Activated naive CD4-positive, alpha-beta T cell treated with anti-CD3 and anti-CD28 coated beads, Interleukin-2, amount 50 U/mL, for 72 hours (primary cell): ENCODE measurements around the gene TRAF3. TPM values are rescaled to one million over a fixed set of nuclear protein-coding genes. Genes with fewer than 3 reads are reported as not detected.
"Not testable (repeated sequence)": the region's sequence is repeated elsewhere in the genome, so short reads cannot be mapped to it uniquely, and the experiment has no call there.

Experiments used
- ATAC-seq, 2 donors: fragments of 150-1000 bp; cut with Tn5 transposase; 2 replicates each; pipeline ENCODE4 v1.10.0; 2021; ENCODE audit warnings: mild to moderate bottlenecking in 2 of 2, moderate library complexity in 2 of 2
- DNase-seq, 2 donors: peaks; one replicate each; pipeline ENCODE4 v3.0.0; 2021 to 2022; ENCODE audit warnings: low spot score in 2 of 2
- H3K27ac Mint-ChIP-seq, 2 donors: one replicate each; pipeline ENCODE4 v1.8.0; 2022; ENCODE audit warnings: mild to moderate bottlenecking in 2 of 2, mixed read lengths in 2 of 2
- H3K36me3 Mint-ChIP-seq, 2 donors: one replicate each; pipeline ENCODE4 v1.8.0; 2022; ENCODE audit warnings: mixed read lengths in 2 of 2
- H3K9me3 Mint-ChIP-seq, 2 donors: one replicate each; pipeline ENCODE4 v1.8.0; 2022; ENCODE audit warnings: mixed read lengths in 2 of 2
- total RNA-seq, 2 donors: library from RNA; stranded (reverse); gene quantifications; one replicate each; pipeline ENCODE4 v1.2.3, GENCODE V29; 2022

TRAF3 gene
- total RNA-seq, 2 donors from 2014 or later, result 54.9 to 97.0 TPM

DNA sequence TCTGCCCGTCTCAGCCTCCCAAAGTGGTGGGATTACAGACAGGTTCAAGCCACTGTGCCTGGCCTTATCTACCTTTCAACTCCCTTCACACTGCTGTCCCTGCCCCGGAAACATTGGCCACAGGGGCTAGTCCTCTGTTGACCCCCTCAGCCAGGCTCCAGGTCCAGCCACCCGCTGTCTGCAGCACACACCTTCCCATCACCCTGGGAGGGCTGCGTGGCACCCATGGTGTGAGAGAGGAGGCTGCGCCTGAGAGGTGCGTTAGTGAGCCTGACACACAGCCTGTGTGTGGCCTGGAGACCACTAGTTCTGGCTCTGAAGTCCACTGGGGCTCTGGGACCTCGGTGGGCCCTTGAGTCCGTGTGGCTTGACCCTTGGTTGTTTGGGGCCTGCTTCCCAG is 28.4 kb upstream of the TRAF3 start:
- Mint-ChIP-seq H3K27ac (no peak overlapping the region), H3K36me3 (no peaks in the 10 kb centered on the region), H3K9me3 (no peaks in the 10 kb centered on the region)
- ATAC-seq (no peak), DNase-seq (no peak)

GRCh38 chr14:102749393-102750305 is 27.6 kb upstream of the TRAF3 start:
- Mint-ChIP-seq H3K27ac (no peak overlapping the region), H3K9me3 (no peaks in the 10 kb centered on the region), H3K36me3 (no peaks in the 10 kb centered on the region)
- ATAC-seq (no peak), DNase-seq (no peak)

DNA sequence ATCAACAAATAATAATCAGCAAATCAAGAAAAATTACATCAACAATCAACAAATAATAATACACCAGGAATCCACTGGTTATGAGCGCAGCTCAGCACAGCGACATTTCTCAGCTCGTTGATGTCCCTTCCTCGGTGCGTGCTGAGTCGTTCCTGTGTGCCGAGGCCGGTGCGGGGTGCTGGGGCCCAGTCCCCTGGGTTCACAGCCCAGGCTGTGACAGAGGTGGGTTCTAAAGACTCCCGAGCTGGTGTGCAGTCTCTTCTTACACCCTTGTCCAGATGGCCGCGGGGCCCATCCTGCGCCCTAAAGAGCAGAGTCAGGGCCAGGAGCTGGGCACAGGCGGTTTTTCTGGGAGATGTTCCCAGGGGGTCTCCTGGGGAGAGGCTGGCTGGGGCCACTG is 26.9 kb upstream of the TRAF3 start:
- ATAC-seq, result no peak
- no peaks in the 10 kb centered on the region for H3K36me3 Mint-ChIP-seq

DNA sequence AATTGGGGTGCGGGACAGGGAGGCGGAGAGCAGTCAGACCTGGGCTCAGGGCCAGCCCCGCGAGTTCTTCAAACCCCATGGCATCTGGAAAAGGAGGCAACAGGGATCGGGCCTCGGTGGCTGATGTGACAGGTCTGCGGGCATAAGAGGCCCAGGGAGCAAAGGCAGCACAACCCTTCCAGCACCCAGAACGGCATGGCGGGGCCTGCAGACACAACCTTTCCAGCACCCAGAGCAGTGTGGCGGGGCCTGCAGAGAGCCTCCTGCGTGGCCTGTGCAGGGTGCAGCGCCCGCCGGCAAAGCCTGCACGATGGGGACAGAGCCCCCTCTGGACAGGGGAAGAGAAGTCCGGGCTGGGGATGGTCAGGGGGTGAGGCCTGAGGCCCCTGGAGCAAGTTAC is 26.2 kb upstream of the TRAF3 start:
- Mint-ChIP-seq H3K36me3 (no peaks in the 10 kb centered on the region), H3K9me3 (no peaks in the 10 kb centered on the region), H3K27ac (no peak overlapping the region)
- ATAC-seq, result no peak
- DNase-seq, result no peak

More for the DNA sequence above, 26.9 kb upstream of the TRAF3 start:
- Mint-ChIP-seq H3K9me3 (no peaks in the 10 kb centered on the region), H3K27ac (no peak overlapping the region)
- no peak for DNase-seq

GRCh38 chr14:102752239-102752847 is 24.9 kb upstream of the TRAF3 start:
- Mint-ChIP-seq H3K27ac (no peak overlapping the region), H3K36me3 (no peaks in the 10 kb centered on the region), H3K9me3 (no peaks in the 10 kb centered on the region)
- DNase-seq (no peak), ATAC-seq (peak in 1 of 2 donors; percentile 12)

DNA sequence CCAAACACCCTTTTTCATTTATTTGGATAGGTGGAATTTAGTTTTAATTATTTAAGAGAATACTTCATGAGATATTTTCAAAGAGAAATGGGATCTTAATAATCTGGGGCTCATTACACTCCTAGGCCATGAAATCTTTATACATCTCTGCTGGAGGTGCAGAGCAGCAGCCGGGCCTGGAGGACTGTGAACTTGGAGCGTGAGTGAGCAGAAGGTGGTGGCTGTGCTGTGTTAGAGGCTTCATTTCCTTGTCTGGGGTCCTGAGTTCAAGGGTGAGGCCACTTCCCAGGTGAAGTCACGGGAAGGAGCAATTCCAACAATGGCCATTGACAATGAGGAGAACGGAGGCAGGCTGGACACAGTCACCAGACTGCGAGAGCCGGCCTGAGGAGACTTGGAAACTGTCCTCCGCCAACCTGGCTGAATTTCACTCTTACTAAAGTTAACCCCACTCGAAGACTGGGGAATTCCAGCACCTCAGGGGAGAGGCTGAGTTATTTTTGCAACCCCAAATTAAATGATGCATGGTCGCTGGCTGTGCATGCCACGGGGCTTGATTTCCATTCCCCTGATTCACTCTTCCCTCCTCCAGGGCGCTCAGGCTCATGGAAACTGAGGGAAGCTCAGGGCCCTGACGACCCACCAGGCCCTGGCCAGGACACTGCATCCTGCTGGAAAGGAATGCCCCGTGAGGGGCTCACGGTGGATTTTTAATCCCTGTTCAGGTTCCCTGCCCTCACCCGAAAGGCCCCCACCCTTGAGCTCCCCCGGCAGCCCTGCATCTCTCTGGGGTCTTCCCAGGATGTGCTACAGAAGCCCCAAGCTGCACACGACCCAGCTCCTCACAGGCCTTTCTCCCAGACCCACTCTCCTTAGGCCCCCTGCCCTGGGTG is 22.6 kb upstream of the TRAF3 start:
- Mint-ChIP-seq H3K27ac (peak overlapping the region; percentile 30 to 88), H3K36me3 (no peaks in the 10 kb centered on the region), H3K9me3 (no peaks in the 10 kb centered on the region)
- DNase-seq (no peak), ATAC-seq (no peak)

- ATAC-seq (no peak), DNase-seq (no peak)
- no peaks in the 10 kb centered on the region for H3K9me3 Mint-ChIP-seq
- H3K27ac Mint-ChIP-seq, result no peak overlapping the region
- H3K36me3 Mint-ChIP-seq, result no peaks in the 10 kb centered on the region
These were observed 19.6 kb upstream of the TRAF3 start for GRCh38 chr14:102757646-102758045.

GRCh38 chr14:102758087-102758486 is 19.2 kb upstream of the TRAF3 start:
- DNase-seq (no peak), ATAC-seq (no peak)
- Mint-ChIP-seq H3K9me3 (no peaks in the 10 kb centered on the region), H3K27ac (no peak overlapping the region), H3K36me3 (no peaks in the 10 kb centered on the region)

DNA sequence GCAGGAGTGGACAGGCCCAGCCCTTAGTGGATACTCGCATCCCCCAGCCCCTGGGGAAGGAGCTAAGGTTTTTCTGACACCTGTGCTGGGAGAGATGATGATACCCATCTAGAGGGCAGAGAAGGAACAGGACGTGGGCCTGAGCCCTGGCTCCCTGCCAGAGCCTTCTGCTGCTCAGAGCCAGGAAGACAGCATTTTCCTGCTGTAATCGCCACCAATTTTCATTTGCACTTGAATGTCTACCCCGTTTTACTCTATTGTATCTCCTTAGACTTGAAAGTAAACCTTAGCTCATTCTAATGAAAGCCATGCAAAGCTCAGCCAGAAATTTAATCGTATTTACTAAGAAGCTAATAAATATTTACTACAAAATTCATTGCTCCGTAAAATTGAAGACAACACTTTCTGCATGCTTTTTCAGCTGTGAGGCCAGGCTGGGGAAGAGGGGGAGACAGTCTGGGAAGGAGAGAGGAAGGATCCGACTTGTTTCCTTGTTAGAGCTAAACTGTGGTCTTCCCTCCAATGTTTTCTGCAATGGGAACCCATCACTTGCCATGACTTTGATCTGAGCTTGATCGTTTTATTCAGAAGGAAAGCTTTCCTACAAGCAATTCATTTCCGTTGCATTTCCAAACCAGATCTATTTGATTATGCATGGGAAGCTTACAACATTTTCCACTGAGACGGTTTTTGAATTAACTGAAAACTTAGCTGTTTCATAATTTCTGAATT is 17.6 kb upstream of the TRAF3 start:
- no peak for ATAC-seq
- H3K36me3 Mint-ChIP-seq, result no peaks in the 10 kb centered on the region
- no peak for DNase-seq
- no peak overlapping the region for H3K27ac Mint-ChIP-seq
- H3K9me3 Mint-ChIP-seq, result no peaks in the 10 kb centered on the region

DNA sequence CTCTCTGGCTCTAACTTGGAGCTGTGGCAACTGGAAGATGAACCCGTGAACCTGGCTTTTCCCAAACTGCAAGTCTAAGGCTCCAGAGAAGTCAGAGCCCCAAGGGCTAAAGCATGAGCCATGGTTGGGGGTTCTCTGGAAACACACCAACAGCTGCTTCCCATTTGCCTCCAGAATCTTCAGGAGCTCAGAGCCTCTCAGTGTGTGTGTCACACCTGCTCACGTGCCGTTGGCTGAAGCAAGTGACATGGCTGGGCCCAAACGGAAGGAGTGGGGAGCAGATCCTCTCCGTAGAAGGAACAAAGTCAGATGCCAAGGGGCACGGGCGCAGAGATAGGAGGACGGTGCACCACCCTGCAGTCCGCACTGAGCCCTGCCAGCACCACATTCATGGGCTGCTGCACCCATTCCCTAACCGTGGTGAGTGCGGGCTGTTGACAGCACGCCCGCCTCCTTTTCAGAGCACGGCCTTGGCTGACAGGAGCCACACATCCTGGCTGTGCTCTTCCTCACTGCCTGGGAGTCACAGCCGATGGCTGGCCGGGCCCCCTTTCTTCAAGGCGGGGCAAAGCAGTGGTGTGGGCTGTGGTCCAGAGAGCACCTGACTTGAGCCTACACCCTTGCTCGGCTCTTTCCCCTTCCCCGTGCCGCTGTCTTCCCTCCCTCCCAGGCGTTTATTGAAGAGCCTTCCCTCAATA is 16.6 kb upstream of the TRAF3 start:
- Mint-ChIP-seq H3K36me3 (no peaks in the 10 kb centered on the region), H3K27ac (peak overlapping the region in 1 of 2 donors; percentile 84), H3K9me3 (no peaks in the 10 kb centered on the region)
- DNase-seq (no peak), ATAC-seq (no peak)

DNA sequence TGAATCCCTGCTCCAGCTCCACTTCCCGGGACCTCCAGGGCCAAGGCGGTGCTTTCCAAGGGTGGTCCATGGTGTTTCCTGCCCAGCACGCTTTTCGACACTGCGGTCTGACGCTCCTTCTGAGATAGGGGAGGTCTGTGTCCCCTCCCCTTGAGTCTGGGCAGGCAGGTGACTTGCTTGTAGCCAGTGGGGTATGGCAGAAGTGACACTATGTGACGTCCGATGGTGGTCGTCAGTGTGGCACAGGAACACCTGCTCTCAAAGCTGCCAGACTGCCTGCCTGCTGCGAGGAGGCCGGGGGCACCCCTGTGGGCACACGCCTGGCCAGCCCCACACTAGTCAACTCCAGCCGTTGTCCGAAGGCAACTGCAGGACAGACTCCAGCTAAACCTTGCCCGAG is 16.0 kb upstream of the TRAF3 start:
- H3K9me3 Mint-ChIP-seq, result no peaks in the 10 kb centered on the region
- no peaks in the 10 kb centered on the region for H3K36me3 Mint-ChIP-seq
- DNase-seq (no peak), ATAC-seq (no peak)
- no peak overlapping the region for H3K27ac Mint-ChIP-seq

- ATAC-seq (peak in 1 of 2 donors; percentile 58), DNase-seq (no peak)
- Mint-ChIP-seq H3K27ac (no peak overlapping the region), H3K36me3 (no peaks in the 10 kb centered on the region), H3K9me3 (no peaks in the 10 kb centered on the region)
These were observed 13.0 kb upstream of the TRAF3 start for GRCh38 chr14:102764220-102764671.

- DNase-seq, H3K36me3 Mint-ChIP-seq, H3K9me3 Mint-ChIP-seq, H3K27ac Mint-ChIP-seq, ATAC-seq: not testable (repeated sequence)
These were observed 11.5 kb upstream of the TRAF3 start for GRCh38 chr14:102765770-102766169.

DNA sequence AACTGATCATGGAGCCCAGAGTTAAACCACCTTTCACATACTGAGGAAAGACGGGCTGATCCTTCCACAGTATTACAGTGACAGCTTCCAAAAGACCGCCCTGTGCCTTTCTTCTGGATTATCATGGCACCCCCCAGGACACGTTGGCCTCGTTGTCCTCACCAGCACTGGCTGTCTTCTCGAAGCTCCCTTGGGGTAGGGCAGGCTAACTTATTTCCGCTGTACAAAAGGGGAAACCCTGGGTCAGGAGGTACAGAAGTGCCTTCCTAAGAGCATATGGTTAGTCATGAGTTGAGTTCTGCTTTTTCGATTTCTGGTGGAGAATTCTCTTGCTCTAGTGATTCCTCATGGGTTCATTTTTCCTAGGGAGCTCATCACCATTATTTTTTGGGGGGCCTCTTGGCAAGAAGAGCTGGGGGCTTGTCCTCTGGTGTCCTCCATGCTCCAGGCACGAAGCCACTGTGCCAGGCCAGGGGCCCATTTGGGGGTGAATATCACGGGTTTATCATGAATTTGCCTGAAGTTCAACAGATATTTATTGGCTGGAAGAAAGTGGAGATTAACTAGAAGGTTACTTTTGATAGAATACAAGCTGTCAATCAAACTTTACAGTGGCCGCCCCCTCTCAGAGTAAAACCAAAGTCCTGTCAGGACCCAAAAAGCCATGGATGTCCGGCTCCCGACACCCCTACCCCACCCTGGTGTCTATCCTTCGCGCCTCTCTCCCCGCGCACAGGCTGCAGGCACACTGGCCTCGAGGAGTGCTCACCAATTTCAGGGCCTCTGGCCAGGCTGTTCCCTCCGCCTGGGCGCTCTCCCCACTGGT is 8.8 kb upstream of the TRAF3 start:
- DNase-seq, result no peak
- ATAC-seq, result peak; percentile 56 to 76
- no peaks in the 10 kb centered on the region for H3K36me3 Mint-ChIP-seq
- peak overlapping the region in 1 of 2 donors; percentile 10 for H3K27ac Mint-ChIP-seq
- no peaks in the 10 kb centered on the region for H3K9me3 Mint-ChIP-seq

GRCh38 chr14:102769049-102769327 is 8.3 kb upstream of the TRAF3 start:
- Mint-ChIP-seq H3K9me3 (no peaks in the 10 kb centered on the region), H3K36me3 (no peaks in the 10 kb centered on the region), H3K27ac (peak overlapping the region in 1 of 2 donors; percentile 10)
- ATAC-seq (no peak), DNase-seq (no peak)
